ENCODE measurements around the gene CEP70. TPM values are rescaled to one million over a fixed set of nuclear protein-coding genes. Genes with fewer than 3 reads are reported as not detected.
A peak's percentile ranks its signal among the peaks of the same experiment; 100 is the strongest.

CEP70 gene
- total RNA-seq, 4 donors from 2014 or later = 68.3 to 100 (median 71.9) TPM

DNA sequence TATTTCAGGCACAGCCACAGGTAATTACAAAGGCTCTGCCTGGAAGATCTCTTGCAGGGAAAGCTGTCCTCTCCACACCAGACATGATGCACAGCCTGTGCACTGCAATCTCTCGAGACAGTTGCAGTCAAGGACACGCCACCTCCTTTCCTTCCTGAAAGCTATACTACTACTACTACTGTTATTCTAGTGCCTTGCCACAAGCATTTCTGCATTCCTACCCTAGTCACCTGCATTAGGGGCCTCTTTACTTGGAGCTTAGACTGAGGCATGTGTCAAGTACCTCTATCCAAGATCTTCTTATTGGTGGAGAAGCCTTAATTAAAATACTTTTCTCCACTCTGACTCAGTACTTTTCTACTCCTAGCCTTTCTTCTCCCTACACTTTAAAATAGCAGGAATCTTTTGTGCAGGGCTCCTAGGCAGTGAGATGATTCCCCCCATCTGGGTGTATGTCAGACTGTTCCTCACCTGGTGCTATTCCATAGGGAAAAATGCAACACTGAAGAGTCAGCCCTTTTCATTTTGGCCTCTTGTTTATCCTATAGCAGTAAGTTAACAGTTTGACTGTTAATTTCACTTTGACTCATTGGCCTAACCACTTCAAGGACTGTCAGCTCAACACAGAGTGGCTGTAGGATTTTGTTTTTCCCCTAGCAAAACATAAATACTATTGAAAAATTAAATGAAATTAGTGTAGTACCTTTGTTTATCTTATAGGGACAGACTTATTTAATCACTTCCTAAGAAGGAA lies 80.8 kb downstream of the CEP70 start:
- Histone ChIP-seq H3K4me1 (peaks cover 5 to 12% of the 10 kb centered on the region in 2 donors), H3K36me3 (peaks cover 2 to 4% of the 10 kb centered on the region in 2 donors), H3K4me3 (replicated peaks in 1 of 3) (no peak overlapping the region), H3K27me3 (no peaks in the 10 kb centered on the region), H3K9me3 (no peaks in the 10 kb centered on the region), H3K27ac (no peak overlapping the region)
- TF ChIP-seq POLR2A (IDR thresholded peaks at IDR 0.05) = no peak
- TF ChIP-seq, protein P1, sequence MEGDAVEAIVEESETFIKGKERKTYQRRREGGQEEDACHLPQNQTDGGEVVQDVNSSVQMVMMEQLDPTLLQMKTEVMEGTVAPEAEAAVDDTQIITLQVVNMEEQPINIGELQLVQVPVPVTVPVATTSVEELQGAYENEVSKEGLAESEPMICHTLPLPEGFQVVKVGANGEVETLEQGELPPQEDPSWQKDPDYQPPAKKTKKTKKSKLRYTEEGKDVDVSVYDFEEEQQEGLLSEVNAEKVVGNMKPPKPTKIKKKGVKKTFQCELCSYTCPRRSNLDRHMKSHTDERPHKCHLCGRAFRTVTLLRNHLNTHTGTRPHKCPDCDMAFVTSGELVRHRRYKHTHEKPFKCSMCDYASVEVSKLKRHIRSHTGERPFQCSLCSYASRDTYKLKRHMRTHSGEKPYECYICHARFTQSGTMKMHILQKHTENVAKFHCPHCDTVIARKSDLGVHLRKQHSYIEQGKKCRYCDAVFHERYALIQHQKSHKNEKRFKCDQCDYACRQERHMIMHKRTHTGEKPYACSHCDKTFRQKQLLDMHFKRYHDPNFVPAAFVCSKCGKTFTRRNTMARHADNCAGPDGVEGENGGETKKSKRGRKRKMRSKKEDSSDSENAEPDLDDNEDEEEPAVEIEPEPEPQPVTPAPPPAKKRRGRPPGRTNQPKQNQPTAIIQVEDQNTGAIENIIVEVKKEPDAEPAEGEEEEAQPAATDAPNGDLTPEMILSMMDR (IDR thresholded peaks at IDR 0.05) = no peak
- intact Hi-C loops (cut with DNase I) = no loop called here
- DNase-seq = peak; percentile 5 to 12
- 56 to 68% methylated on average over 2 of the region's 2 CpGs for WGBS, 2 donors

DNA sequence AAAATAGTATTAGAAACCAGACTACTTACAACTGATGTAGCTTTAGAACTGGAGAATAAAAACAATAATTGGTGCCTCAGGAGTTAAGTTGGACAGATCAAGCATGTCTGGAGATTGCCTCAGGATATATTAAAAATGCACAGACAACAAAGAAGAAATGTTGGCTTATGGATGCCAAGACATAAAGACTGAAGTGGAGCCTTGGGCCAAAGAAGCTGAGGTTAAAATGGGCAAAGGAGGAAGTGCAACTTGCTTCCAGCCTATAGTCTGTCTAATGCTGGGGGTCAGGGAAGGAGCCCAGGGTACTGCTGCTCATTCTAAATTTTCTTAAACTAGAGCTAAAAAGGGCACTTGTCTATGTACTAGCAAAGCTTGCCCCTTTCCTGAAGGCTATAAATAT lies 82.1 kb downstream of the CEP70 start:
- DNase-seq = no peak
- no peak for TF ChIP-seq POLR2A (IDR thresholded peaks at IDR 0.05)
- TF ChIP-seq, protein P1 (IDR thresholded peaks at IDR 0.05) = no peak
- no peak overlapping the region for H3K27ac ChIP-seq
- no peaks in the 10 kb centered on the region for H3K27me3 ChIP-seq
- peaks cover 5 to 12% of the 10 kb centered on the region in 2 donors for H3K4me1 ChIP-seq
- H3K36me3 ChIP-seq = no peaks in the 10 kb centered on the region
- no peak overlapping the region for H3K4me3 ChIP-seq (replicated peaks in 1 of 3)
- intact Hi-C loops (cut with DNase I) = no loop called here
- no peaks in the 10 kb centered on the region for H3K9me3 ChIP-seq

DNA sequence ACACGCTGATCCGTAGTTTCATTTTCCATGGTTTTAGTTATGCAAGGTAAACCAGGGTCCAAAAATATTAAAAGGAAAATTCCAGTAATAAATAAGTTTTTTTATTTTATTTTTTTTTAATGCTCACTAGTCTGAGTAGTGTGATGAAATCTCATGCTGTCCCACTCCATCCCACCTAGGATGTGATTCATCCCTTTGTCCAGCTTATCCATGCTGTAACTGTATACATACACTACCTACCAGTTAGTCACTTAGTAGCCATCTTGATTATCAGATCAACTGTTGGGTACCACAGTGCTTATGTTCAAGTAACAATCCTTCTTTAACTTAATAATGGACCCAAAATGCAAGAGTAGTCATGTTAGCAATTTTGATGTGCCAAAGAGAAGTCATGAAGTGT lies 84.5 kb downstream of the CEP70 start:
- TF ChIP-seq POLR2A (IDR thresholded peaks at IDR 0.05) = no peak
- TF ChIP-seq, protein P1 (IDR thresholded peaks at IDR 0.05) = no peak
- intact Hi-C loops (cut with DNase I) = no loop called here

DNA sequence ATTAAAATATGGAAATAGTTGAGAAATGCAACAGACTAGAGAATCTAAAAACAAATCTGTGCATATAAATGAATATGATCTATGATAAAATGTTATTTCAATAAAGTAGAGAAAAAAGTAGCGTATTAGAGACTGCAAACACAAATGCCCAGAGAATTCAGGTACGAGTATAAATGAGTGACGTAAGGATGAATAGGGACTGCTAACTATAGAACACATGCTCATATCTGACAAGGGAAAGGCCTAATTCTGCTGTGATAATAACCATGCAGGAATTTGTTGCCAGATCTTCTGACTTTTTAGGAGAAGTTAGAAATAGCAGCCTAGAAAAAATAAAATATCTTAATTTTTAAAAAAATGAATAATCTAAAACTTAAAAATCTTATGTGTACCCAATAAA lies 86.5 kb downstream of the CEP70 start:
- 97 to 98% methylated on average over 3 of the region's 3 CpGs for WGBS, 2 donors

More for the DNA sequence above, 84.5 kb downstream of the CEP70 start:
- no peaks in the 10 kb centered on the region for H3K9me3 ChIP-seq
- no peak overlapping the region for H3K27ac ChIP-seq
- no peaks in the 10 kb centered on the region for H3K36me3 ChIP-seq
- H3K27me3 ChIP-seq = no peaks in the 10 kb centered on the region
- DNase-seq = no peak
- H3K4me1 ChIP-seq = peaks cover 5 to 12% of the 10 kb centered on the region in 2 donors
- WGBS, 2 donors = 94 to 98% methylated on average over 2 of the region's 2 CpGs
- no peak overlapping the region for H3K4me3 ChIP-seq (replicated peaks in 1 of 3)

DNA sequence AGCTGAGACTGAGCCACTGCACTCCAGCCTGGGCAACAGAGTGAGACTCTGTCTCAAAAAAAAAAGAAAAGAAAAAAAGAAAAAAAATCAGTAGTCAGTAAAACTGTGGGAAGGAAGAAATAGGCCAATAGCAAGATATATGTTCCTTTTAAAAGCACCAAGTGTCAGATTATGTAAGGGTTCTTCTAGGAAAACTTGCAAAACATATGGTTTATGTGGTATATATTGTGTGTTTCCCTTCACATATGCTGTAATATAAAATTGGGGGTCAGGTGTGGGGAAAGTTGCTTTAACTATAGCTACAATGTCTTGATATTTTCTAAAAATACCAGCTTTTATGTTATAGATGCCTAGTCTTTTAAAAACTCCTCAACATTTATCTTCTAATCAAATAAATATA lies 95.1 kb downstream of the CEP70 start:
- H3K9me3 ChIP-seq = no peaks in the 10 kb centered on the region
- no peaks in the 10 kb centered on the region for H3K4me1 ChIP-seq
- no peak overlapping the region for H3K27ac ChIP-seq
- no peak overlapping the region for H3K4me3 ChIP-seq (replicated peaks in 1 of 3)
- no peak for DNase-seq
- peaks cover 3 to 11% of the 10 kb centered on the region in 2 donors for H3K36me3 ChIP-seq
- intact Hi-C loops (cut with DNase I) = no loop called here
- TF ChIP-seq, protein P1 (IDR thresholded peaks at IDR 0.05) = no peak
- TF ChIP-seq POLR2A (IDR thresholded peaks at IDR 0.05) = no peak
- no peaks in the 10 kb centered on the region for H3K27me3 ChIP-seq

More for the DNA sequence above, 86.5 kb downstream of the CEP70 start:
- DNase-seq = no peak
- no peak overlapping the region for H3K4me3 ChIP-seq (replicated peaks in 1 of 3)
- H3K36me3 ChIP-seq = peaks cover 0 to 3% of the 10 kb centered on the region in 2 donors
- peaks cover 0 to 2% of the 10 kb centered on the region in 2 donors for H3K4me1 ChIP-seq
- no peak for TF ChIP-seq POLR2A (IDR thresholded peaks at IDR 0.05)
- TF ChIP-seq, protein P1 (IDR thresholded peaks at IDR 0.05) = no peak
- no peaks in the 10 kb centered on the region for H3K9me3 ChIP-seq
- H3K27me3 ChIP-seq = no peaks in the 10 kb centered on the region
- intact Hi-C loops (cut with DNase I) = no loop called here
- H3K27ac ChIP-seq = no peak overlapping the region

Data from thyroid gland (tissue), 4 donors.